GM23248 (cell line): ENCODE data around the gene PCLO. TPM values are rescaled to one million over a fixed set of nuclear protein-coding genes. Genes with fewer than 3 reads are reported as not detected.

ENCODE experiments used
- DNase-seq: peaks from one replicate; pipeline ENCODE4 v3.0.0-alpha.2; 2015
- H2AFZ ChIP-seq: fragments of 200-600 bp; sonication (generic); 2 replicates; pipeline ENCODE4 v1.6.1; 2016; ENCODE audit warnings: antibody characterized with exemption
- H3F3A ChIP-seq: fragments of 200-600 bp; sonication (generic); 2 replicates; pipeline ENCODE4 v1.6.1; 2016; ENCODE audit warnings: mild to moderate bottlenecking, antibody characterized with exemption, mixed run types; ENCODE audit not compliant: insufficient read depth
- H3K27ac ChIP-seq: fragments of 200-600 bp; sonication (generic); 2 replicates; pipeline ENCODE4 v1.5.1; 2016; ENCODE audit warnings: mild to moderate bottlenecking
- H3K27me3 ChIP-seq: fragments of 200-600 bp; sonication (generic); replicated peaks from 2 replicates; pipeline ENCODE4 v1.6.1; 2016; ENCODE audit warnings: mild to moderate bottlenecking; ENCODE audit not compliant: insufficient read depth
- H3K36me3 ChIP-seq: fragments of 200-600 bp; sonication (generic); 2 replicates; pipeline ENCODE4 v1.6.1; 2016; ENCODE audit warnings: low read depth, mild to moderate bottlenecking
- H3K4me1 ChIP-seq: fragments of 200-600 bp; sonication (generic); 2 replicates; pipeline ENCODE4 v1.6.1; 2016; ENCODE audit warnings: mild to moderate bottlenecking; ENCODE audit not compliant: insufficient read depth
- H3K4me2 ChIP-seq: fragments of 200-600 bp; sonication (generic); one replicate; pipeline ENCODE4 v1.6.1; 2016; ENCODE audit warnings: mild to moderate bottlenecking; ENCODE audit not compliant: unreplicated experiment
- H3K4me3 ChIP-seq: fragments of 200-600 bp; sonication (generic); 2 replicates; pipeline ENCODE4 v1.5.1; 2016; ENCODE audit warnings: mild to moderate bottlenecking
- H3K79me2 ChIP-seq: fragments of 200-600 bp; sonication (generic); 2 replicates; pipeline ENCODE4 v1.6.1; 2016; ENCODE audit warnings: mild to moderate bottlenecking; ENCODE audit not compliant: insufficient read depth
- H3K9ac ChIP-seq: fragments of 200-600 bp; sonication (generic); 2 replicates; pipeline ENCODE4 v1.6.1; 2016; ENCODE audit warnings: mild to moderate bottlenecking
- H3K9me2 ChIP-seq: fragments of 200-600 bp; sonication (generic); 2 replicates; pipeline ENCODE4 v1.6.1; 2016; ENCODE audit warnings: mixed run types, mild to moderate bottlenecking, moderate library complexity; ENCODE audit not compliant: insufficient read depth
- H3K9me3 ChIP-seq: fragments of 200-600 bp; sonication (generic); one replicate; pipeline ENCODE4 v1.6.1; 2017; ENCODE audit warnings: low read depth
- H4K20me1 ChIP-seq: fragments of 200-600 bp; sonication (generic); 2 replicates; pipeline ENCODE4 v1.6.0; 2016; ENCODE audit not compliant: insufficient read depth
- EZH2 ChIP-seq: fragments of 200-600 bp; sonication (generic); IDR thresholded peaks from 2 replicates; pipeline ENCODE4 v1.6.1; 2018; ENCODE audit warnings: antibody characterized with exemption, mild to moderate bottlenecking; ENCODE audit not compliant: insufficient read depth, poor library complexity, severe bottlenecking
- EZH2phosphoT487 ChIP-seq: fragments of 200-600 bp; sonication (generic); IDR thresholded peaks from 2 replicates; pipeline ENCODE4 v1.6.1; 2018; ENCODE audit warnings: antibody characterized with exemption, moderate library complexity, mild to moderate bottlenecking, low read depth; ENCODE audit not compliant: insufficient read depth
- WGBS, 2 experiments: methylation state at CpG; one replicate each; pipeline ENCODE4 v1.1.6; 2015 to 2017; ENCODE audit warnings: low lambda C conversion rate in 2 of 2, low coverage in 1 of 2; ENCODE audit errors: missing lambda C conversion rate in 2 of 2; 5-methylcytosine and 5-hydroxymethylcytosine counted together
- in situ Hi-C: fragments of 300-500 bp; cut with MboI; formaldehyde crosslinking; loops from 2 replicates; pipeline ENCODE4 v1.15.0; 2020
- polyA plus RNA-seq: library from polyadenylated mRNA; unstranded; fragments of >200 nt; fragmentation: Nextera tagmentation; extraction: Ambion mirVana; gene quantifications from 2 replicates; pipeline ENCODE4 v1.2.1, GENCODE V29; 2016
- total RNA-seq: library from RNA; depleted of rRNA; stranded (reverse); fragments of >200 nt; shearing (Covaris generic); gene quantifications from 2 replicates; pipeline ENCODE4 v1.2.3, GENCODE V29; 2014

Gene PCLO
- total and polyA plus RNA-seq, 2 experiments from 2014 or later, result 0.04 TPM; not detected in 1

DNA sequence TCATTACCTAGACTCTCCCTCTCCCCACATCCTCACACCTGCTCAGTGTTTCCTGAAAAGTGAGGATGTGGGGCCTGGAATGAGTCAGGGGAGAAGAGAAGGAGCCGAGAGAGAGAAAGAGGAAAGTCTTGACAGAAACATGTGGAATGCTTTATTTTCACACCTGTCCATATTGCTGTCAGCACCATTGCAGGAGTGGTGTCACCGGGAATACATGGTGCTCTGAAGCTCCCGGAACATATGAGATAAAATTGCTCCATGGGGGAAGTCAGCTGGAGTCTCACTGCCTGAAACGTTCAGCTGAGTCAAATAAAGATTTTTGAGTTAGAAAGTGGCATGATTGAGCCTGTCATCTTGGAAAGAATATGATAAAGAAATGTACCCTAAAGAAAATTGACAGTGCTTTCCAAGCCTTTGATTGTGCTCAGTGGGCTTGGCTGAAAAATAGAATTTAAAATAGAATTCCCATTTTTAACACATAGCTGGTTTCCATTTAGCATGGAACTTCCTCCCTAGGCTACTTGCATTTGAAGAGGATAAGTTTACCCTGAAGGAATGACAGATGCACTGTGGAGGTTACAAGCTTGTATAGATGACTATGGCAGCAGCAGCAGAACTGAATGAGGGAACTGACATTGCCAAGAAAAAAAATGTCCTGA is 182.4 kb downstream of the PCLO start:
- Histone ChIP-seq H2AFZ (no peak overlapping the region), H3K27ac (no peak overlapping the region), H4K20me1 (no peaks in the 10 kb centered on the region), H3K4me3 (no peak overlapping the region), H3K4me2 (no peak overlapping the region), H3K9me2 (no peaks in the 10 kb centered on the region), H3F3A (no peaks in the 10 kb centered on the region), H3K27me3 (no peaks in the 10 kb centered on the region; the same call in 1 of the 2 replicates), H3K9me3 (no peaks in the 10 kb centered on the region), H3K79me2 (no peaks in the 10 kb centered on the region), H3K9ac (no peak overlapping the region), H3K36me3 (no peaks in the 10 kb centered on the region), H3K4me1 (no peaks in the 10 kb centered on the region)
- TF ChIP-seq EZH2phosphoT487 (no peak), EZH2 (no peak)
- in situ Hi-C loops, result no loop called here
- DNase-seq, result no peak
- 26 to 29% methylated on average over 4 of the region's 4 CpGs for WGBS, 2 experiments

DNA sequence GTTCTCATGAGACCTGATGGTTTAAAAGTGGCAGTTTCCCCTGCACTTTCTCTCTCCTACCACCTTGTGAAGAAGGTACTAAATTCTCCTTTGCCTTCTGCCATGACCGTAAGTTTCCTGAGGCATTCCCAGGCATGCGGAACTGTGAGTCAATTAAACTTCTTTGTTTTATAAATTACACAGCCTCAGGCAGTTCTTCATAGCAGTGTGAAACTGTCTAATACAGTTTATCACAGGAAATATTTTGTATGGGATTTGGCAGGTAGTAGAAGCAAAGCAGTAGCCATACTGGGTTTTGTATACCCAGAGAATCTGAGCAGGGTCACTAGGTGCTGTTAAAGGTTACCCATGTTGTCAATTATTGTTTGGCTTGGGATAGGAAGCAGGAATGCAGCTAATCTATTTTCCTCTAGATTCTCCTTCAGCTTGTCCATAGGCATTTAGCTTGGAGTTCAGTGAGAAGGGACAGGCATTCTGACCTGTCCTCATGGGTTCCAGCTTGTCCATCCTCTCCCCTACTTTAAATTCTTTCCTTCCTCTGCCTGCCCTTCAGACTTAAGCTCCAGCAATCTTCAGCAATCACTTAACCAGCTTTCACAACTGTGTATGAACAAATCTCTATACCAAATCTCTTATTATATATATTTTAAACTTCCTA is 186.7 kb downstream of the PCLO start:
- Histone ChIP-seq H3K9me2 (no peaks in the 10 kb centered on the region), H3K79me2 (no peaks in the 10 kb centered on the region), H3K4me2 (no peak overlapping the region), H3K27ac (no peak overlapping the region), H3K9ac (no peak overlapping the region), H3K4me1 (no peaks in the 10 kb centered on the region), H4K20me1 (no peaks in the 10 kb centered on the region), H2AFZ (no peak overlapping the region), H3K9me3 (no peaks in the 10 kb centered on the region), H3F3A (no peaks in the 10 kb centered on the region), H3K4me3 (no peak overlapping the region), H3K27me3 (no peaks in the 10 kb centered on the region; the same call in 1 of the 2 replicates), H3K36me3 (no peaks in the 10 kb centered on the region)
- WGBS, 2 experiments, result 43 to 49% methylated on average over 2 of the region's 2 CpGs
- DNase-seq, result no peak
- in situ Hi-C loops, result no loop called here
- TF ChIP-seq EZH2phosphoT487 (no peak), EZH2 (no peak)

DNA sequence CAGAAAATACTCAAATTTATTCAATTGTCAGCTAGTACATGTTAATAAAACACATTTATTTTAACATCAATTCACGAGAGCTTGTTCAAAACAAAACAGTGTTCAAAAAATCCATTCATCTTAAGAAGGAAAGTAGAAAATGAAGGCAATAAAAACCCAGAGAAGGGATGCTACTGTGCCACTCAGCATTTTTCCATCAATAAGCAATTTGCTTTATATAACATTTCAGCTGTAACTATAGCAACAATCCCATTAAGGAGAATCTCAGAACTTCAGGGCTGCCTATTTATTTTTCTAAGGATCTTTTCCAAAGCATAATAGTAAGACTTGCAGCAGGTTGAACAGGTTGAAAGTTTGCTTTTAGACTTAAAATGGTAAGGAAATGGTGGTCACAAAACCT is 190.5 kb downstream of the PCLO start:
- 10 to 46% methylated on average over 1 of the region's 1 CpG for WGBS, 2 experiments
- no peak for DNase-seq
- H3K4me2 ChIP-seq, result no peak overlapping the region
- no peaks in the 10 kb centered on the region for H3K36me3 ChIP-seq
- in situ Hi-C loops, result no loop called here
- H2AFZ ChIP-seq, result no peak overlapping the region
- H3K9me3 ChIP-seq, result no peaks in the 10 kb centered on the region
- H3K4me1 ChIP-seq, result no peaks in the 10 kb centered on the region
- no peaks in the 10 kb centered on the region for H3K9me2 ChIP-seq
- no peak overlapping the region for H3K9ac ChIP-seq
- H4K20me1 ChIP-seq, result no peaks in the 10 kb centered on the region
- H3F3A ChIP-seq, result no peaks in the 10 kb centered on the region
- H3K27ac ChIP-seq, result no peak overlapping the region
- TF ChIP-seq EZH2 (no peak), EZH2phosphoT487 (no peak)
- no peaks in the 10 kb centered on the region for H3K27me3 ChIP-seq
- no peak overlapping the region for H3K4me3 ChIP-seq
- no peaks in the 10 kb centered on the region for H3K79me2 ChIP-seq

DNA sequence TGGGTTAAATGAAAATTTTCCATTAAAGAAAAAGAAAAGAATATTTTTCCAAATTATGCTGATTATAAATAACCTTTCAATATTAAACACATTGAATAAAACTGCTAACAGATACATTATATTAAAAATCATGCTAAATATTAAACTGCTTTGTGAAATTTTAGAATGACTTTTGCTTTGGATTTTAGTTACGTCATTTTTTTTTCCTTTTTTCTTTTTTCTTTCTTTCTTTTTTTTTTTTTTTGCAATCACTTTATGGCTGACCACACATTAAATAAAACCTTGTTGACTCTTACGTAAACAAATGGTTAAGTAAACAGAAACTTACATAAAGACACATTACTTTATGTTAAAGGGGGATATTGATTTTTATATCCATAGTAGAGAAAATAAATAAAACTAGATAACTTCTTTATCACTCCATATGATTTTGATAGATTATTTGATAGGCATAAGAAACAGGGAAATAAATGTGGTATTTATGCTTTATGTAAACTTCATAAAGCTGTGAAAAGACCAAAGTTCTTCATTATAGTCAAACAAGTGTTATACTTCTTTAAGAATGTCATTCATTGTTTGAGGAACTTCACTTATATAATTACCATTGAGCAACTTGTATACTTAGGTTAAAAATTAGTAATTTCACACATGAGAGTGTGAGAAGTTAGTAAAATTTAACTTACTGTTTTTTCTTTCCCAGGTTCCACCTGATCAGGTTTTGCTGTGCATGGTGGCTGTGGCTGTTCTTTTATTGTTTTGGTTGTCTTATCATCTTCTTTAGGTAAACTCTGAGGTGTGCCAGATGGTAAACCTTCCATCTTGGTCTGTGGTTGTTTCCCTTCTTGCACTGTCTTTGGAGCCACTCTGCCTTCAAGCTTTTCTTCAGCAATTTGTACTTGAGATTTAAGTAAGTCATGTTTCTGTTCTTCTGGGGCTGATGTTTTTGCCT is 197.3 kb downstream of the PCLO start:
- Histone ChIP-seq H3K27ac (no peak overlapping the region), H3K9me2 (no peaks in the 10 kb centered on the region), H3K79me2 (no peaks in the 10 kb centered on the region), H3K4me1 (no peaks in the 10 kb centered on the region), H3K9ac (no peak overlapping the region), H3K9me3 (no peaks in the 10 kb centered on the region), H3K36me3 (no peaks in the 10 kb centered on the region), H3K27me3 (no peaks in the 10 kb centered on the region), H2AFZ (no peak overlapping the region), H3F3A (no peaks in the 10 kb centered on the region), H4K20me1 (no peaks in the 10 kb centered on the region), H3K4me2 (no peak overlapping the region), H3K4me3 (no peak overlapping the region)
- in situ Hi-C loops, result no loop called here
- no peak for DNase-seq
- 21% methylated on average over 2 of the region's 2 CpGs for WGBS, 2 experiments
- TF ChIP-seq EZH2 (no peak), EZH2phosphoT487 (no peak)
